Measurements from ENCODE around the gene OPRM1. TPM values are rescaled to one million over a fixed set of nuclear protein-coding genes. Genes with fewer than 3 reads are reported as not detected.
"Not testable (repeated sequence)": the region's sequence is repeated elsewhere in the genome, so short reads cannot be mapped to it uniquely, and the experiment has no call there.

OPRM1 gene
- total RNA-seq, 1 donor from 2014 or later: not detected

DNA sequence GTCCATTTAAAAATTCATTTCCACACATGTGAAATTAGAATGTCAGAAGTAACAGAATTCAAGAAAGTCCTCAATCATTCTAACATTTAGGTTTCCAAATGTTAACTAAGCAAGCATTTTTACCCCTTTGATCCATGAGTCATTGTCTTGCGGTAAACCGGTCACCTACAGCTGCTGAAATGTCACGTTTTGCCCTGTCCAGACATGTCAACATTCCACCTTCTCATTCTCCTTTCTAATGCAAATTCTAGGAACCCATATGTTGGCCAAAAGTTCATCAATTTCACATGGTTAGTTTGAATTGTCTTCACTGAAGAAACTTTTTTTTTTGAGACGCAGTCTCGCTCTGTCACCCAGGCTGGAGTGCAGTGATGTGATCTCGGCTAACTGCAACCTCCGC is 200.4 kb downstream of the OPRM1 start:
- no peaks in the 10 kb centered on the region for H3K9me3 Mint-ChIP-seq (ENCODE audit: unreplicated experiment)
- no peak for FAIRE-seq
- H3K36me3 Mint-ChIP-seq (ENCODE audit: low read depth, unreplicated experiment): no peaks in the 10 kb centered on the region

DNA sequence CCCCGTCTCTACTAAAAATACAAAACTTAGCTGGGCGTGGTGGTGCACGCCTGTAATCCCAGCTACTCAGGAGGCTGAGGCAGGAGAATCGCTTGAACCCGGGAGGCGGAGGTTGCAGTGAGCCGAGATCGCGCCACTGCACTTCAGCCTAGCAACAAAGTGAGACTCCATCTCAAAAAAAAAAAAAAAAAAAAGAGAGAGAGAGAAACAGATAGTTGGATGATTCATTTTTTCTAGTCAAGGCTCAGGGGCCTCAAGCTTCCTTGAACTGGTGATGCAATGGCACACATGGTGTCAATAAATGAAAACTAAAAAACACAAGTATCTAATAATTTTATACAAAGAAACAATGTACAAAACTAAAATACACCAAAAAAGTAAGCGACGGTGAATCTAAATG is 202.0 kb downstream of the OPRM1 start:
- H3K36me3 Mint-ChIP-seq (ENCODE audit: low read depth, unreplicated experiment); H3K4me2 ChIP-seq (ENCODE audit: low read length); H3K4me3 Mint-ChIP-seq (ENCODE audit: unreplicated experiment); H3K4me1 ChIP-seq (ENCODE audit: insufficient read depth, low read length); H2AFZ ChIP-seq (ENCODE audit: low read depth, low read length); H3K4me3 ChIP-seq (ENCODE audit: insufficient read depth, low read depth, low read length); H3K9me3 Mint-ChIP-seq (ENCODE audit: unreplicated experiment); H4K20me1 ChIP-seq (ENCODE audit: insufficient read depth, low read length); DNase-seq (ENCODE audit: low read depth); FAIRE-seq; H3K27me3 ChIP-seq (ENCODE audit: insufficient read depth, low read length); H3K27ac ChIP-seq (ENCODE audit: low read depth, low read length); H3K9me3 ChIP-seq (ENCODE audit: insufficient read depth, low read depth, low read length); H3K9ac ChIP-seq (ENCODE audit: low read length); H3K79me2 ChIP-seq (ENCODE audit: insufficient read depth, low read length); H3K36me3 ChIP-seq (ENCODE audit: insufficient read depth, low read length); H3K27me3 Mint-ChIP-seq (ENCODE audit: low read depth, unreplicated experiment): not testable (repeated sequence)
- Mint-ChIP-seq H3K27ac (ENCODE audit: unreplicated experiment) (peak overlapping the region; percentile 97), H3K4me1 (ENCODE audit: low read depth, unreplicated experiment) (peaks cover 20% of the 10 kb centered on the region)

More for the DNA sequence above, 200.4 kb downstream of the OPRM1 start:
- Mint-ChIP-seq H3K4me3 (ENCODE audit: unreplicated experiment) (no peak overlapping the region), H3K27ac (ENCODE audit: unreplicated experiment) (no peak overlapping the region), H3K27me3 (ENCODE audit: low read depth, unreplicated experiment) (no peaks in the 10 kb centered on the region), H3K4me1 (ENCODE audit: low read depth, unreplicated experiment) (peaks cover 20% of the 10 kb centered on the region)
- no peak for TF ChIP-seq EZH2 (IDR thresholded peaks at IDR 0.05; ENCODE audit: insufficient read depth, low read length)
- TF ChIP-seq, protein P1, sequence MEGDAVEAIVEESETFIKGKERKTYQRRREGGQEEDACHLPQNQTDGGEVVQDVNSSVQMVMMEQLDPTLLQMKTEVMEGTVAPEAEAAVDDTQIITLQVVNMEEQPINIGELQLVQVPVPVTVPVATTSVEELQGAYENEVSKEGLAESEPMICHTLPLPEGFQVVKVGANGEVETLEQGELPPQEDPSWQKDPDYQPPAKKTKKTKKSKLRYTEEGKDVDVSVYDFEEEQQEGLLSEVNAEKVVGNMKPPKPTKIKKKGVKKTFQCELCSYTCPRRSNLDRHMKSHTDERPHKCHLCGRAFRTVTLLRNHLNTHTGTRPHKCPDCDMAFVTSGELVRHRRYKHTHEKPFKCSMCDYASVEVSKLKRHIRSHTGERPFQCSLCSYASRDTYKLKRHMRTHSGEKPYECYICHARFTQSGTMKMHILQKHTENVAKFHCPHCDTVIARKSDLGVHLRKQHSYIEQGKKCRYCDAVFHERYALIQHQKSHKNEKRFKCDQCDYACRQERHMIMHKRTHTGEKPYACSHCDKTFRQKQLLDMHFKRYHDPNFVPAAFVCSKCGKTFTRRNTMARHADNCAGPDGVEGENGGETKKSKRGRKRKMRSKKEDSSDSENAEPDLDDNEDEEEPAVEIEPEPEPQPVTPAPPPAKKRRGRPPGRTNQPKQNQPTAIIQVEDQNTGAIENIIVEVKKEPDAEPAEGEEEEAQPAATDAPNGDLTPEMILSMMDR (IDR thresholded peaks at IDR 0.05; ENCODE audit: insufficient read depth, low read depth, low read length): no peak
- Histone ChIP-seq H3K4me2 (ENCODE audit: low read length) (no peak overlapping the region), H3K9ac (ENCODE audit: low read length) (no peak overlapping the region), H3K27me3 (ENCODE audit: insufficient read depth, low read length) (no peaks in the 10 kb centered on the region), H3K9me3 (ENCODE audit: insufficient read depth, low read depth, low read length) (no peaks in the 10 kb centered on the region), H4K20me1 (ENCODE audit: insufficient read depth, low read length) (no peaks in the 10 kb centered on the region), H3K36me3 (ENCODE audit: insufficient read depth, low read length) (no peaks in the 10 kb centered on the region), H3K79me2 (ENCODE audit: insufficient read depth, low read length) (no peaks in the 10 kb centered on the region), H3K4me1 (ENCODE audit: insufficient read depth, low read length) (no peaks in the 10 kb centered on the region), H3K27ac (ENCODE audit: low read depth, low read length) (no peak overlapping the region), H2AFZ (ENCODE audit: low read depth, low read length) (no peak overlapping the region), H3K4me3 (ENCODE audit: insufficient read depth, low read depth, low read length) (no peak overlapping the region)
- DNase-seq (ENCODE audit: low read depth): no peak

DNA sequence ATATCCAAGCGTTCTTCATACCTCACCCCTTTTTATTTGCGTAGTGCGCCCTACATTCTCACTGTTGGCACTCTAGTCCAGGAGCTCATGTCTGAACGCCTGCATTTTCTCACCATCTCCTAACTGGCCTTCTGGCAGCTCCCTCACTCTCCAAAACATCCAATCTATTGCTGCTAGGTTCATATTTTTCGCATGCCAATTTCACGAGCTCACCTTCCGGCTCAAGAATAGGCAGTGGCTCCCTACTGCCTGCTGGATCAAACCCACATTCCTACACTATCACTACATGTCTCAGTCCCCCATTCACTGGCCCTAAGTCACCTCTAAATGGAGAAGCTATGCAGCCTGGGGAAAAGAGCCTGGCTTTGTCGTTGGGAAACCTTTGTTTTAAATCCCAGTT is 202.5 kb downstream of the OPRM1 start:
- no peak for TF ChIP-seq EZH2 (IDR thresholded peaks at IDR 0.05; ENCODE audit: insufficient read depth, low read length)
- TF ChIP-seq, protein P1 (IDR thresholded peaks at IDR 0.05; ENCODE audit: insufficient read depth, low read depth, low read length): no peak
- Histone ChIP-seq H3K79me2 (ENCODE audit: insufficient read depth, low read length) (no peaks in the 10 kb centered on the region), H2AFZ (ENCODE audit: low read depth, low read length) (no peak overlapping the region), H3K9ac (ENCODE audit: low read length) (no peak overlapping the region), H3K27me3 (ENCODE audit: insufficient read depth, low read length) (no peaks in the 10 kb centered on the region), H3K4me3 (ENCODE audit: insufficient read depth, low read depth, low read length) (no peak overlapping the region), H3K27ac (ENCODE audit: low read depth, low read length) (no peak overlapping the region), H3K4me2 (ENCODE audit: low read length) (no peak overlapping the region), H4K20me1 (ENCODE audit: insufficient read depth, low read length) (no peaks in the 10 kb centered on the region), H3K4me1 (ENCODE audit: insufficient read depth, low read length) (no peaks in the 10 kb centered on the region), H3K9me3 (ENCODE audit: insufficient read depth, low read depth, low read length) (no peaks in the 10 kb centered on the region), H3K36me3 (ENCODE audit: insufficient read depth, low read length) (no peaks in the 10 kb centered on the region)
- peaks cover 20% of the 10 kb centered on the region for H3K4me1 Mint-ChIP-seq (ENCODE audit: low read depth, unreplicated experiment)
- no peaks in the 10 kb centered on the region for H3K9me3 Mint-ChIP-seq (ENCODE audit: unreplicated experiment)
- no peaks in the 10 kb centered on the region for H3K27me3 Mint-ChIP-seq (ENCODE audit: low read depth, unreplicated experiment)
- peak; percentile 15 for DNase-seq (ENCODE audit: low read depth)
- H3K36me3 Mint-ChIP-seq (ENCODE audit: low read depth, unreplicated experiment): no peaks in the 10 kb centered on the region
- no peak for FAIRE-seq
- peak overlapping the region; percentile 97 for H3K27ac Mint-ChIP-seq (ENCODE audit: unreplicated experiment)
- H3K4me3 Mint-ChIP-seq (ENCODE audit: unreplicated experiment): no peak overlapping the region
